Muscle layer of colon (tissue), 2 donors: Measurements from ENCODE around the gene DPP9.

Experiments
- H3K27ac ChIP-seq: one replicate; pipeline ENCODE4 v1.7.0; 2013; ENCODE audit warnings: low read depth, mild to moderate bottlenecking, low read length, moderate library complexity
- H3K27me3 ChIP-seq, 2 donors: one replicate each; pipeline ENCODE4 v1.7.0; 2013; ENCODE audit warnings: low read length in 2 of 2, mild to moderate bottlenecking in 2 of 2; ENCODE audit not compliant: insufficient read depth in 2 of 2, control insufficient read depth in 1 of 2
- H3K36me3 ChIP-seq: one replicate; pipeline ENCODE4 v1.7.0; 2013; ENCODE audit warnings: mild to moderate bottlenecking, low read length; ENCODE audit not compliant: insufficient read depth
- H3K4me1 ChIP-seq: one replicate; pipeline ENCODE4 v1.7.0; 2013; ENCODE audit warnings: mild to moderate bottlenecking, low read length; ENCODE audit not compliant: insufficient read depth
- H3K4me3 ChIP-seq, 2 donors: one replicate each; pipeline ENCODE4 v1.7.0; 2013; ENCODE audit warnings: low read length in 2 of 2, low read depth in 1 of 2, mild to moderate bottlenecking in 1 of 2, moderate library complexity in 1 of 2
- H3K9ac ChIP-seq: one replicate; pipeline ENCODE4 v1.7.0; 2013; ENCODE audit warnings: low read length
- H3K9me3 ChIP-seq: one replicate; pipeline ENCODE4 v1.7.0; 2013; ENCODE audit warnings: mild to moderate bottlenecking, low read length
- donor health status: abdominal sarcoma.
- donor health status: Adenocarcinoma of cecum.

Gene DPP9

GRCh38 chr19:4693471-4694121, 30.0 kb downstream of the DPP9 start:
- peaks cover 68% of the 10 kb centered on the region for H3K36me3 ChIP-seq
- H3K9me3 ChIP-seq = no peaks in the 10 kb centered on the region
- no peaks in the 10 kb centered on the region for H3K27me3 ChIP-seq
- H3K27ac ChIP-seq = no peak overlapping the region
- H3K4me1 ChIP-seq = peaks cover 5% of the 10 kb centered on the region
- no peak overlapping the region for H3K9ac ChIP-seq
- no peak overlapping the region for H3K4me3 ChIP-seq

GRCh38 chr19:4693078-4693350, 30.6 kb downstream of the DPP9 start:
- Histone ChIP-seq H3K27ac (no peak overlapping the region), H3K9ac (no peak overlapping the region), H3K4me3 (no peak overlapping the region), H3K9me3 (no peaks in the 10 kb centered on the region), H3K4me1 (peaks cover 5% of the 10 kb centered on the region), H3K27me3 (no peaks in the 10 kb centered on the region), H3K36me3 (peaks cover 73% of the 10 kb centered on the region)

GRCh38 chr19:4692251-4693077, 31.2 kb downstream of the DPP9 start:
- H3K27ac ChIP-seq = no peak overlapping the region
- H3K4me1 ChIP-seq = peaks cover 5% of the 10 kb centered on the region
- no peak overlapping the region for H3K9ac ChIP-seq
- H3K4me3 ChIP-seq = no peak overlapping the region
- H3K36me3 ChIP-seq = peaks cover 71% of the 10 kb centered on the region
- H3K9me3 ChIP-seq = no peaks in the 10 kb centered on the region
- H3K27me3 ChIP-seq = no peaks in the 10 kb centered on the region

- Histone ChIP-seq H3K4me3 (no peak overlapping the region), H3K36me3 (peaks cover 71% of the 10 kb centered on the region), H3K27ac (no peak overlapping the region), H3K4me1 (peaks cover 5% of the 10 kb centered on the region), H3K9ac (no peak overlapping the region), H3K9me3 (no peaks in the 10 kb centered on the region), H3K27me3 (no peaks in the 10 kb centered on the region)
Observed at GRCh38 chr19:4691373-4691772, 32.3 kb downstream of the DPP9 start.

GRCh38 chr19:4690361-4690760, 33.3 kb downstream of the DPP9 start:
- Histone ChIP-seq H3K4me1 (peaks cover 5% of the 10 kb centered on the region), H3K9me3 (no peaks in the 10 kb centered on the region)

GRCh38 chr19:4689403-4689802, 34.2 kb downstream of the DPP9 start:
- H3K9ac ChIP-seq = no peak overlapping the region
- no peaks in the 10 kb centered on the region for H3K4me1 ChIP-seq
- H3K36me3 ChIP-seq = peaks cover 66% of the 10 kb centered on the region
- H3K9me3 ChIP-seq = no peaks in the 10 kb centered on the region
- no peaks in the 10 kb centered on the region for H3K27me3 ChIP-seq
- H3K4me3 ChIP-seq = no peak overlapping the region
- H3K27ac ChIP-seq = no peak overlapping the region

More at GRCh38 chr19:4690361-4690760, 33.3 kb downstream of the DPP9 start:
- Histone ChIP-seq H3K9ac (no peak overlapping the region), H3K27ac (no peak overlapping the region), H3K4me3 (no peak overlapping the region), H3K36me3 (peaks cover 68% of the 10 kb centered on the region), H3K27me3 (no peaks in the 10 kb centered on the region)

- H3K36me3 ChIP-seq = peaks cover 66% of the 10 kb centered on the region
- no peak overlapping the region for H3K27ac ChIP-seq
- H3K9me3 ChIP-seq = no peaks in the 10 kb centered on the region
- H3K9ac ChIP-seq = no peak overlapping the region
- no peaks in the 10 kb centered on the region for H3K27me3 ChIP-seq
- H3K4me3 ChIP-seq = no peak overlapping the region
- no peaks in the 10 kb centered on the region for H3K4me1 ChIP-seq
Observed at GRCh38 chr19:4688587-4688986, 35.1 kb downstream of the DPP9 start.

GRCh38 chr19:4687396-4687795, 36.2 kb downstream of the DPP9 start:
- H3K27ac ChIP-seq = no peak overlapping the region
- no peaks in the 10 kb centered on the region for H3K9me3 ChIP-seq
- H3K4me1 ChIP-seq = no peaks in the 10 kb centered on the region
- no peak overlapping the region for H3K9ac ChIP-seq
- H3K4me3 ChIP-seq = no peak overlapping the region
- H3K36me3 ChIP-seq = peaks cover 59% of the 10 kb centered on the region
- H3K27me3 ChIP-seq = no peaks in the 10 kb centered on the region

GRCh38 chr19:4686700-4687099, 36.9 kb downstream of the DPP9 start:
- Histone ChIP-seq H3K4me1 (no peaks in the 10 kb centered on the region), H3K36me3 (peaks cover 60% of the 10 kb centered on the region), H3K4me3 (no peak overlapping the region), H3K27ac (no peak overlapping the region), H3K9me3 (no peaks in the 10 kb centered on the region), H3K9ac (no peak overlapping the region), H3K27me3 (no peaks in the 10 kb centered on the region)

- Histone ChIP-seq H3K9ac (no peak overlapping the region), H3K9me3 (no peaks in the 10 kb centered on the region), H3K4me1 (no peaks in the 10 kb centered on the region), H3K36me3 (peaks cover 49% of the 10 kb centered on the region), H3K27ac (no peak overlapping the region), H3K4me3 (no peak overlapping the region), H3K27me3 (no peaks in the 10 kb centered on the region)
Observed at GRCh38 chr19:4684312-4685095, 39.1 kb downstream of the DPP9 start.

- H3K4me3 ChIP-seq = no peak overlapping the region
- no peak overlapping the region for H3K27ac ChIP-seq
- H3K9me3 ChIP-seq = no peaks in the 10 kb centered on the region
- no peaks in the 10 kb centered on the region for H3K27me3 ChIP-seq
- peaks cover 41% of the 10 kb centered on the region for H3K36me3 ChIP-seq
- no peaks in the 10 kb centered on the region for H3K4me1 ChIP-seq
- no peak overlapping the region for H3K9ac ChIP-seq
Observed at GRCh38 chr19:4682417-4683200, 41.0 kb downstream of the DPP9 start.
